ENCODE data around the gene DUS2. TPM values are rescaled to one million over a fixed set of nuclear protein-coding genes. Genes with fewer than 3 reads are reported as not detected.

DUS2 gene
- total RNA-seq, 4 donors from 2014 or later: 4.5 to 9.6 (median 7.1) TPM

DNA sequence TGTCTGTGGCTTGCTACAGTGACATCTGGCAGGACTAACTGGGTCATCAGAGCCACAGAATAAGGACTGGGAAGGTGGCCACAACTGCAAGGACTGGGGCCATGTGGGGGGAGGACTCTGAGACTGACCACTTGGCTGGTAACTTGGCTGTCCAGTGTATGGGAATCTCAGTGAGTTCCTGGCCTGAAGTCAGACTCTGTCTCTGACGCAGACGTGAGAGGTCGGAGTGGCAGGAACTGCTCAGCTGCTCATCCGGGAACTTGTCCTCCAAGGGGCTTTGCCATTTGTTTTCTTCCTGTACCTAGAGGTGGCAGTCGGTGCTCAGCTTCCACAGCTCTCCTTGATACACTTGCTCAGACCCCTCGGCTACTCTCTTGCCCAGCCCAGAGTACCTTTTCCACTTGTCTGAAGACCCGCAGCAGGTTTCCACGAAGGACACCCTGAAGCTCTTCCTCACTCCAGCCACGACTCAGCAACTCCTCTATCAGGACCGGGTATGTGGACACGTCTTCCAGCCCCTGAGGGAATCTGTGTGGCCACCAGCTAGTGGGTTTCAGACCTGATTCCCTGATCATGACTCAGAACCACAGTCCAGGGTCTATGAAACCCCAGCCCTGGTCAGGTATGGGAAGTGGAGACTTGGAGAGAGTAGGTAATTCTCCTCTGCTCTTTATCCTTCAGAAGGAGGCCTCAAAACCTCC lies 35.5 kb upstream of the DUS2 start:
- Histone ChIP-seq H3K36me3 (no peaks in the 10 kb centered on the region), H3K4me1 (peaks cover 64 to 65% of the 10 kb centered on the region in 2 donors), H3K4me3 (peak overlapping the region; percentile 10 to 49 (median 42)), H3K9me3 (no peaks in the 10 kb centered on the region), H3K27ac (peak overlapping the region; percentile 83 to 93 (median 92)), H3K27me3 (no peaks in the 10 kb centered on the region)
- peak; percentile 53 to 62 for TF ChIP-seq POLR2A (IDR thresholded peaks at IDR 0.05)
- no peak for TF ChIP-seq CTCF (IDR thresholded peaks at IDR 0.05 in 4 of 5, conservative IDR thresholded peaks at IDR 0.05 in 1 of 5)
- in situ Hi-C loops (cut with MboI; ENCODE audit: low sequenced_read_pairs in 4 of 4): no loop called here
- DNase-seq (peak; percentile 65 to 83), ATAC-seq (peak; percentile 78 to 80)
- intact Hi-C loops (cut with DNase I; ENCODE audit: low total_unique reads): loop anchor here (1.0 to 2.0 kb wide), 3 partner anchors 21 to 94 kb away; partner anchors contain the start of gene PSKH1

DNA sequence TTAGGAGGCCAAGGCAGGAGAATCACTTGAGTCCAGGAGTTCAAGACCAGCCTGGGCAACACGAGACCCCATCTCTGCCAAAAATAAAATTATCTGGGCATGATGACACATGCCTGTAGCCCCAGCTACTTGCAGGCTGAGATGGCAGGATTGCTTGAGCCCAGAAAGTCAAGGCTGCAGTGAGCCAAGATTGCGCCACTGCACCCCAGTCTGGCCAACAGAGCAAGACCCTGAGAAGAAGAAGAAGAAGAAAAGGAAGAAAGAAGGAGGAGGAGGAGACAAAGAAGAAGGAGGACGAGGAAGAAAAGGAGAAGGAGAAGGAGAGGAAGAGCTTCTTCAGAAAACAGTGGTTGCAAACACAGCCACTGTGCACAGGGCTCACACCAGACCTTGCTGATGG lies 34.4 kb upstream of the DUS2 start:
- Histone ChIP-seq H3K27ac (peak overlapping the region; percentile 83 to 93 (median 92)), H3K9me3 (no peaks in the 10 kb centered on the region), H3K4me3 (no peak overlapping the region), H3K36me3 (no peaks in the 10 kb centered on the region), H3K27me3 (no peaks in the 10 kb centered on the region), H3K4me1 (peaks cover 64 to 75% of the 10 kb centered on the region in 2 donors)
- TF ChIP-seq POLR2A (IDR thresholded peaks at IDR 0.05) (no peak), CTCF (IDR thresholded peaks at IDR 0.05 in 4 of 5, conservative IDR thresholded peaks at IDR 0.05 in 1 of 5) (no peak)
- intact Hi-C loops (cut with DNase I; ENCODE audit: low total_unique reads): loop anchor here (2.0 kb wide), 1 partner anchor 54 kb away; no protein-coding TSS in a partner anchor
- DNase-seq: no peak
- in situ Hi-C loops (cut with MboI; ENCODE audit: low sequenced_read_pairs in 4 of 4): no loop called here
- ATAC-seq: no peak

- in situ Hi-C loops (cut with MboI; ENCODE audit: low sequenced_read_pairs in 4 of 4) (loop anchor here in 2 of 4 donors (5.0 to 10.0 kb wide), 2 partner anchors 55 to 58 kb away; no protein-coding TSS in a partner anchor), intact Hi-C loops (cut with DNase I; ENCODE audit: low total_unique reads) (loop anchor here (2.0 kb wide), 1 partner anchor 55 kb away; no protein-coding TSS in a partner anchor)
- DNase-seq (peak; percentile 59 to 77), ATAC-seq (peak; percentile 63 to 75)
- TF ChIP-seq CTCF (IDR thresholded peaks at IDR 0.05 in 4 of 5, conservative IDR thresholded peaks at IDR 0.05 in 1 of 5) (no peak), POLR2A (IDR thresholded peaks at IDR 0.05) (no peak)
- H3K9me3 ChIP-seq: no peaks in the 10 kb centered on the region
- no peaks in the 10 kb centered on the region for H3K27me3 ChIP-seq
- H3K27ac ChIP-seq: peak overlapping the region; percentile 83 to 93 (median 92)
- H3K4me1 ChIP-seq: peaks cover 56 to 72% of the 10 kb centered on the region in 2 donors
- no peak overlapping the region for H3K4me3 ChIP-seq
- no peaks in the 10 kb centered on the region for H3K36me3 ChIP-seq
These were observed 33.6 kb upstream of the DUS2 start for GRCh38 chr16:67989322-67990017.

GRCh38 chr16:67990018-67990386 lies 33.1 kb upstream of the DUS2 start:
- in situ Hi-C loops (cut with MboI; ENCODE audit: low sequenced_read_pairs in 4 of 4) (loop anchor here in 2 of 4 donors (5.0 to 10.0 kb wide), 2 partner anchors 55 to 57 kb away; no protein-coding TSS in a partner anchor), intact Hi-C loops (cut with DNase I; ENCODE audit: low total_unique reads) (no loop called here)
- Histone ChIP-seq H3K4me3 (no peak overlapping the region), H3K36me3 (no peaks in the 10 kb centered on the region), H3K27ac (peak overlapping the region; percentile 83 to 93 (median 92)), H3K9me3 (no peaks in the 10 kb centered on the region), H3K27me3 (no peaks in the 10 kb centered on the region), H3K4me1 (peaks cover 51 to 67% of the 10 kb centered on the region in 2 donors)
- DNase-seq (peak in 1 of 2 donors; percentile 40), ATAC-seq (no peak)
- TF ChIP-seq POLR2A (IDR thresholded peaks at IDR 0.05): no peak
- TF ChIP-seq CTCF (IDR thresholded peaks at IDR 0.05 in 4 of 5, conservative IDR thresholded peaks at IDR 0.05 in 1 of 5): peak in 1 of 5 experiments; percentile 9

Measured in gastrocnemius medialis (tissue), 4 donors.